ENCODE data around the gene CCDC183. TPM values are rescaled to one million over a fixed set of nuclear protein-coding genes. Genes with fewer than 3 reads are reported as not detected.
"Not testable (repeated sequence)": the region's sequence is repeated elsewhere in the genome, so short reads cannot be mapped to it uniquely, and the experiment has no call there.

CCDC183 gene
- total and polyA plus RNA-seq, 4 donors = 0.20 to 1.8 (median 1.0) TPM

- TF ChIP-seq REST (IDR thresholded peaks at IDR 0.05) (no peak), JUND (IDR thresholded peaks at IDR 0.05) (no peak), SP1 (IDR thresholded peaks at IDR 0.05) (no peak), NR2F2 (IDR thresholded peaks at IDR 0.05) (no peak), RXRA (IDR thresholded peaks at IDR 0.05) (no peak)
- H3K36me3 ChIP-seq (ENCODE audit: control insufficient read depth in 4 of 4, insufficient read depth in 3 of 4, low read depth in 1 of 4, low read length in 3 of 4) = no peaks in the 10 kb centered on the region
- peaks cover 0 to 10% (median 1%) of the 10 kb centered on the region in 4 donors for H3K9me3 ChIP-seq (ENCODE audit: control insufficient read depth in 4 of 4, low read length in 3 of 4)
- H3K27me3 ChIP-seq (ENCODE audit: control insufficient read depth in 4 of 4, insufficient read depth in 4 of 4, low read length in 3 of 4) = no peaks in the 10 kb centered on the region
- 77% methylated on average over 17 of the region's 17 CpGs for WGBS
- no peak for DNase-seq (ENCODE audit: low spot score)
- H3K27ac ChIP-seq (ENCODE audit: low read depth in 1 of 2, low read length in 2 of 2) = no peak overlapping the region
- H3K9ac ChIP-seq (ENCODE audit: low read depth in 1 of 2, low read length in 2 of 2) = no peak overlapping the region
- H3K4me3 ChIP-seq (ENCODE audit: low read depth in 1 of 3, low read length in 3 of 3) = no peak overlapping the region
- no peaks in the 10 kb centered on the region for H3K4me1 ChIP-seq (ENCODE audit: control insufficient read depth in 4 of 4, insufficient read depth in 4 of 4, low read length in 3 of 4)
These were observed 42.0 kb upstream of the CCDC183 start for GRCh38 chr9:136754059-136754572.

GRCh38 chr9:136754626-136755301, 41.4 kb upstream of the CCDC183 start:
- no peak for TF ChIP-seq YY1 (IDR thresholded peaks at IDR 0.05)
- H3K4me3 ChIP-seq (ENCODE audit: low read depth in 1 of 3, low read length in 3 of 3) = no peak overlapping the region
- no peak for DNase-seq (ENCODE audit: low spot score)
- peaks cover 0 to 10% (median 1%) of the 10 kb centered on the region in 4 donors for H3K9me3 ChIP-seq (ENCODE audit: control insufficient read depth in 4 of 4, low read length in 3 of 4)
- no peaks in the 10 kb centered on the region for H3K36me3 ChIP-seq (ENCODE audit: control insufficient read depth in 4 of 4, insufficient read depth in 3 of 4, low read depth in 1 of 4, low read length in 3 of 4)
- WGBS = 90% methylated on average over 24 of the region's 24 CpGs
- H3K27me3 ChIP-seq (ENCODE audit: control insufficient read depth in 4 of 4, insufficient read depth in 4 of 4, low read length in 3 of 4) = no peaks in the 10 kb centered on the region
- H3K4me1 ChIP-seq (ENCODE audit: control insufficient read depth in 4 of 4, insufficient read depth in 4 of 4, low read length in 3 of 4) = no peaks in the 10 kb centered on the region
- H3K9ac ChIP-seq (ENCODE audit: low read depth in 1 of 2, low read length in 2 of 2) = no peak overlapping the region
- H3K27ac ChIP-seq (ENCODE audit: low read depth in 1 of 2, low read length in 2 of 2) = no peak overlapping the region

- H3K4me1 ChIP-seq (ENCODE audit: control insufficient read depth in 4 of 4, insufficient read depth in 4 of 4, low read length in 3 of 4); H3K27ac ChIP-seq (ENCODE audit: low read depth in 1 of 2, low read length in 2 of 2); H3K4me3 ChIP-seq (ENCODE audit: low read depth in 1 of 3, low read length in 3 of 3); H3K36me3 ChIP-seq (ENCODE audit: control insufficient read depth in 4 of 4, insufficient read depth in 3 of 4, low read depth in 1 of 4, low read length in 3 of 4); DNase-seq (ENCODE audit: low spot score); H3K27me3 ChIP-seq (ENCODE audit: control insufficient read depth in 4 of 4, insufficient read depth in 4 of 4, low read length in 3 of 4); H3K9ac ChIP-seq (ENCODE audit: low read depth in 1 of 2, low read length in 2 of 2): not testable (repeated sequence)
- WGBS = 94% methylated on average over 22 of the region's 22 CpGs
- peaks cover 0 to 10% (median 1%) of the 10 kb centered on the region in 4 donors for H3K9me3 ChIP-seq (ENCODE audit: control insufficient read depth in 4 of 4, low read length in 3 of 4)
These were observed 40.6 kb upstream of the CCDC183 start for GRCh38 chr9:136755302-136756133.

GRCh38 chr9:136756134-136756438, 40.1 kb upstream of the CCDC183 start:
- Histone ChIP-seq H3K4me3 (ENCODE audit: low read depth in 1 of 3, low read length in 3 of 3) (no peak overlapping the region), H3K4me1 (ENCODE audit: control insufficient read depth in 4 of 4, insufficient read depth in 4 of 4, low read length in 3 of 4) (no peaks in the 10 kb centered on the region), H3K9me3 (ENCODE audit: control insufficient read depth in 4 of 4, low read length in 3 of 4) (peaks cover 0 to 8% (median 1%) of the 10 kb centered on the region in 4 donors), H3K27ac (ENCODE audit: low read depth in 1 of 2, low read length in 2 of 2) (no peak overlapping the region), H3K36me3 (ENCODE audit: control insufficient read depth in 4 of 4, insufficient read depth in 3 of 4, low read depth in 1 of 4, low read length in 3 of 4) (no peaks in the 10 kb centered on the region), H3K9ac (ENCODE audit: low read depth in 1 of 2, low read length in 2 of 2) (no peak overlapping the region), H3K27me3 (ENCODE audit: control insufficient read depth in 4 of 4, insufficient read depth in 4 of 4, low read length in 3 of 4) (no peaks in the 10 kb centered on the region)
- DNase-seq (ENCODE audit: low spot score) = no peak
- 96% methylated on average over 4 of the region's 4 CpGs for WGBS
- TF ChIP-seq MAX (IDR thresholded peaks at IDR 0.05) = no peak
- TF ChIP-seq, protein P1, sequence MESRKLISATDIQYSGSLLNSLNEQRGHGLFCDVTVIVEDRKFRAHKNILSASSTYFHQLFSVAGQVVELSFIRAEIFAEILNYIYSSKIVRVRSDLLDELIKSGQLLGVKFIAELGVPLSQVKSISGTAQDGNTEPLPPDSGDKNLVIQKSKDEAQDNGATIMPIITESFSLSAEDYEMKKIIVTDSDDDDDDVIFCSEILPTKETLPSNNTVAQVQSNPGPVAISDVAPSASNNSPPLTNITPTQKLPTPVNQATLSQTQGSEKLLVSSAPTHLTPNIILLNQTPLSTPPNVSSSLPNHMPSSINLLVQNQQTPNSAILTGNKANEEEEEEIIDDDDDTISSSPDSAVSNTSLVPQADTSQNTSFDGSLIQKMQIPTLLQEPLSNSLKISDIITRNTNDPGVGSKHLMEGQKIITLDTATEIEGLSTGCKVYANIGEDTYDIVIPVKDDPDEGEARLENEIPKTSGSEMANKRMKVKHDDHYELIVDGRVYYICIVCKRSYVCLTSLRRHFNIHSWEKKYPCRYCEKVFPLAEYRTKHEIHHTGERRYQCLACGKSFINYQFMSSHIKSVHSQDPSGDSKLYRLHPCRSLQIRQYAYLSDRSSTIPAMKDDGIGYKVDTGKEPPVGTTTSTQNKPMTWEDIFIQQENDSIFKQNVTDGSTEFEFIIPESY (IDR thresholded peaks at IDR 0.05) = no peak
- TF ChIP-seq, protein P2, sequence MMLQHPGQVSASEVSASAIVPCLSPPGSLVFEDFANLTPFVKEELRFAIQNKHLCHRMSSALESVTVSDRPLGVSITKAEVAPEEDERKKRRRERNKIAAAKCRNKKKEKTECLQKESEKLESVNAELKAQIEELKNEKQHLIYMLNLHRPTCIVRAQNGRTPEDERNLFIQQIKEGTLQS (IDR thresholded peaks at IDR 0.05) = no peak
- TF ChIP-seq TAF1 (conservative IDR thresholded peaks at IDR 0.05) = no peak
- TF ChIP-seq, protein P3, sequence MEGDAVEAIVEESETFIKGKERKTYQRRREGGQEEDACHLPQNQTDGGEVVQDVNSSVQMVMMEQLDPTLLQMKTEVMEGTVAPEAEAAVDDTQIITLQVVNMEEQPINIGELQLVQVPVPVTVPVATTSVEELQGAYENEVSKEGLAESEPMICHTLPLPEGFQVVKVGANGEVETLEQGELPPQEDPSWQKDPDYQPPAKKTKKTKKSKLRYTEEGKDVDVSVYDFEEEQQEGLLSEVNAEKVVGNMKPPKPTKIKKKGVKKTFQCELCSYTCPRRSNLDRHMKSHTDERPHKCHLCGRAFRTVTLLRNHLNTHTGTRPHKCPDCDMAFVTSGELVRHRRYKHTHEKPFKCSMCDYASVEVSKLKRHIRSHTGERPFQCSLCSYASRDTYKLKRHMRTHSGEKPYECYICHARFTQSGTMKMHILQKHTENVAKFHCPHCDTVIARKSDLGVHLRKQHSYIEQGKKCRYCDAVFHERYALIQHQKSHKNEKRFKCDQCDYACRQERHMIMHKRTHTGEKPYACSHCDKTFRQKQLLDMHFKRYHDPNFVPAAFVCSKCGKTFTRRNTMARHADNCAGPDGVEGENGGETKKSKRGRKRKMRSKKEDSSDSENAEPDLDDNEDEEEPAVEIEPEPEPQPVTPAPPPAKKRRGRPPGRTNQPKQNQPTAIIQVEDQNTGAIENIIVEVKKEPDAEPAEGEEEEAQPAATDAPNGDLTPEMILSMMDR (IDR thresholded peaks at IDR 0.05; ENCODE audit: low read depth, low read length, missing input control) = no peak
- TF ChIP-seq SP1 (IDR thresholded peaks at IDR 0.05) = no peak
- TF ChIP-seq GABPA (IDR thresholded peaks at IDR 0.05 in 1 of 2, conservative IDR thresholded peaks at IDR 0.05 in 1 of 2) = no peak
- TF ChIP-seq FOXA1 (IDR thresholded peaks at IDR 0.05) = no peak
- TF ChIP-seq HNF4A (conservative IDR thresholded peaks at IDR 0.05) = no peak
